Cardiac fibroblast (primary cell): Measurements from ENCODE around the gene PRSS12.
A peak's percentile ranks its signal among the peaks of the same experiment; 100 is the strongest.
"Not testable (repeated sequence)": the region's sequence is repeated elsewhere in the genome, so short reads cannot be mapped to it uniquely, and the experiment has no call there.

Source experiments
- DNase-seq, 2 donors: peaks; one replicate each; pipeline versions ENCODE4 v3.0.0 to v3.0.0-alpha.2; 2010; ENCODE audit warnings: low read depth in 2 of 2
- H3K4me3 ChIP-seq, 2 donors: replicated peaks in 1 of 2; 1 replicate in 1 of 2; 2 replicates in 1 of 2; pipeline ENCODE4 v1.5.1; 2011; ENCODE audit warnings: low read depth in 2 of 2, low read length in 2 of 2, mild to moderate bottlenecking in 2 of 2, moderate library complexity in 1 of 2
- CTCF ChIP-seq: IDR thresholded peaks from one replicate; pipeline ENCODE4 v1.5.1; 2011; ENCODE audit warnings: low read depth, mild to moderate bottlenecking, low read length, inconsistent platforms

Gene PRSS12

DNA sequence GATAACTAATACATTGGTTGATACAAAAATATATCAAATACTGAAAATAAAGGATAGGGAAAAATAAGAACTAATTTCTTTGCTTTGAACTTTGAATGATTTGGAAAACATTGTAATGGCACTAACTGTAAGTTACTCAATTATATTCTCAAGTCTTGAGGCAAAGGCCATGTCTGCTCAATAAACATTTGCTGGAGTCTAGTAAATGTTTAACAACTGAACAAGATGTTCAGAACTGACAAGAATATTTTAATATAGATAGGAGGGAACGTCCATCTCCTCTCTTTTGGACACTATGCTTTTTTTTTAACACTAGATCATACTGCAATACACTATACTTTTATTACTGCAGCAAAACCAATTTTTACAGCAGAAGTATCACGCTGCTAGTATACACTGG is 76.2 kb downstream of the PRSS12 start:
- no peak for TF ChIP-seq CTCF
- no peak for DNase-seq
- no peak overlapping the region for H3K4me3 ChIP-seq

- no peak for DNase-seq
- no peak for TF ChIP-seq CTCF
- no peak overlapping the region for H3K4me3 ChIP-seq
These were observed 79.2 kb downstream of the PRSS12 start for GRCh38 chr4:118273642-118274041.

DNA sequence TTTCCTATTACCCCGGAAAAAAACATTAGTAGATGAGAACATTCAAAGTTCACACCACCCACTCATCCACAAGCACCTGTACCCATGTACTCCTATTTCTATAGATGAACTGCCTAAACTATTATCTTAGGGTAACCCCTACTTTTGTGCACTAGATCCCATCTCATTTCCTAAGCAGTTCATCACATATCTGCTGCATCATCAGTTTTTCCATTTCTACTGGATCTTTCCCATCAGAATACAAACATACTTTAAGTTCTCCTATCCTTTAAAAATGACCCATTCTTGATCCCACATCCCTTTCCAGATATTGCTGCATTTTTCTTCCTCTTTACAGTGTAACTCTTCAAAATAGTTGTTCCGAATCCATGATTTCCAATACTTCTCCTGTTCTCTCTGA is 81.0 kb downstream of the PRSS12 start:
- no peak for DNase-seq
- no peak for TF ChIP-seq CTCF
- no peak overlapping the region for H3K4me3 ChIP-seq

- H3K4me3 ChIP-seq: no peak overlapping the region
- TF ChIP-seq CTCF: peak; percentile 32
- DNase-seq: peak; percentile 70 to 74
These were observed 82.3 kb downstream of the PRSS12 start for GRCh38 chr4:118270492-118270891.

DNA sequence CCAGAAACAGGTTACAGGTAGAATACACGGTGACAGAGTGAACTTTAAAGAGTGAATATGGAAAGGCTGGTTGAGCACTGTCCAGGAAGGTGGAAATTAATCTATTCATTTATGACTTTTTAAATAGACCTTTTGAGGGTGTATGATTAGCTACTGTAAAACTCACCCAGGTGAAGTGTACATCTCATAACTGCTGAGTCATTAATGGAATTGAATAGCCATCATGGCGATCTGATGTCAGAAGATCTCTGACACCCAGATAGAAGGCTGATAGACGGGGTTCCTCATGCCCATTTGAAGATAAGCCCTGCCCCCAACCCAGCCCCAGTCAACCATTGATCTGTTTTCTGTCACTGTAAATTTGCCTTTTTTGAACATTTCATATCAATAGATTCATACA is 84.0 kb downstream of the PRSS12 start:
- no peak for TF ChIP-seq CTCF
- no peak for DNase-seq
- no peak overlapping the region for H3K4me3 ChIP-seq

GRCh38 chr4:118266145-118266496 is 86.7 kb downstream of the PRSS12 start:
- not testable (repeated sequence) for DNase-seq, H3K4me3 ChIP-seq

DNA sequence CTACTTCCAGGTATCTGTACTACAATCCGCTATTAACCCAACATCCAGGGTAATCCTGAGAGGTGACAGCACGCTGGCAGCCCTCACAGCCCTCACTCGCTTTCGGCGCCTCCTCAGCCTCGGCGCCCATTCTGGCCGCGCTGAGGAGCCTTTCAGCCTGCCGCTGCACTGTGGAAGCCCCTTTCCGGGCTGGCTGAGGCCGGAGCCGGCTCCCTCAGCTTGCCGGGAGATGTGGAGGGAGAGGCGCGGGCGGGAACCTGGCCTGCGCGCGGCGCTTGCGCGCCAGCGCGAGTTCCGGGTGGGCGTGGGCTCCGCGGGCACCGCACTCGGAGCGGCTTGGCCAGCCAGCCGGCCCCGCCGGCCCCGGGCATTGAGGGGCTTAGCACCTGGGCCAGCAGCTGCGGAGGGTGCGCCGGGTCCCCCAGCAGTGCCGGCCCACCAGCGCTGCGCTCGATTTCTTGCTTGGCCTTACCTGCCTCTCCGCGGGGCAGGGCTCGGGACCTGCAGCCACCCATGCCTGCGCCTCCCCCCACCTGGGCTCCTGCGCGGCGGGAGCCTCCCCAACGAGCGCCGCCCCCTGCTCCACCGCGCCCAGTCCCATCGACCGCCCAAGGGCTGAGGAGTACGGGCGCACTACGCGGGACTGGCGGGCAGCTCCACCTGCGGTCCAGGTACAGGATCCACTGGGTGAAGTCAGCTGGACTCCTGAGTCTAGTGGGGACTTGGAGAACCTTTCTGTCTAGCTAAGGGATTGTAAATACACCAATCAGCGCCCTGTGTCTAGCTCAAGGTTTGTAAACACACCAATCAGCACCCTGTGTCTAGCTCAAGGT is 87.3 kb downstream of the PRSS12 start:
- DNase-seq: peak in 1 of 2 donors; percentile 21
- peak overlapping the region; percentile 46 to 49 for H3K4me3 ChIP-seq
- no peak for TF ChIP-seq CTCF
